Fibroblast of skin of left quadriceps (primary cell): ENCODE data around the gene ARPC1B.
"Not testable (repeated sequence)": the region's sequence is repeated elsewhere in the genome, so short reads cannot be mapped to it uniquely, and the experiment has no call there.

Source experiments
- DNase-seq, 2 experiments: peaks; one replicate each; pipeline ENCODE4 v3.0.0-alpha.2; 2013; ENCODE audit warnings: low read depth in 2 of 2

ARPC1B gene

DNA sequence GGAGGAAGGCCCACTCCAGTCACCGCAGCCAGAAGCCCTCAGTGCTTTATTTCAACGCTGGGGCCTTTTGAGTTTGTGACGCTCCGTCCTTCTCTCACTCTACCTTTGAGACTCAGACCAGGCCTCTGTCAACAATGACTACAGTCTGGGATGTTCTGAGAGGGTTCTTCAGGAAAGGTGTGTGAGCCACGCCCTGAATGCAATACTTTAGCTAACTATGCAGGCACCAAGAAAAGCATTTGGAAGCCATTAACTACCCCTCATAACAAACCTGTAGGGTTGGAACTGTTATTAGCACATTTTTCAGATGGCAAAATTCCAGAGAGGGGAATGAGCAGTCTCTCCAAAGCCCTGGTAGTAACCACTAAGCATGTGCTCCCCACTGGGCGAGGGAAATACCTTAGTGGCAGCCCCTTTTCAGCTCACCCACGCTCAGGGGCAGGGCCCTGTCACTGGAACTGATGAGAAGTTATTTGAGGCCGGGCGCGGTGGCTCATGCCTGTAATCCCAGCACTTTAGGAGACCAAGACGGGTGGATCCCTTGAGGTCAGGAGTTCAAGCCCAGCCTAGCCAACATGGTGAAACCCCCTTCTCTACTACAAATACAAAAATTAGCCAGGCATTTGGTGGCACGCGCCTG lies 5.7 kb upstream of the ARPC1B start:
- no peak for DNase-seq

- DNase-seq, result no peak
These were observed 4.7 kb upstream of the ARPC1B start for GRCh38 chr7:99369767-99370391.

- DNase-seq, result no peak
These were observed 3.1 kb upstream of the ARPC1B start for GRCh38 chr7:99371376-99371920.

DNA sequence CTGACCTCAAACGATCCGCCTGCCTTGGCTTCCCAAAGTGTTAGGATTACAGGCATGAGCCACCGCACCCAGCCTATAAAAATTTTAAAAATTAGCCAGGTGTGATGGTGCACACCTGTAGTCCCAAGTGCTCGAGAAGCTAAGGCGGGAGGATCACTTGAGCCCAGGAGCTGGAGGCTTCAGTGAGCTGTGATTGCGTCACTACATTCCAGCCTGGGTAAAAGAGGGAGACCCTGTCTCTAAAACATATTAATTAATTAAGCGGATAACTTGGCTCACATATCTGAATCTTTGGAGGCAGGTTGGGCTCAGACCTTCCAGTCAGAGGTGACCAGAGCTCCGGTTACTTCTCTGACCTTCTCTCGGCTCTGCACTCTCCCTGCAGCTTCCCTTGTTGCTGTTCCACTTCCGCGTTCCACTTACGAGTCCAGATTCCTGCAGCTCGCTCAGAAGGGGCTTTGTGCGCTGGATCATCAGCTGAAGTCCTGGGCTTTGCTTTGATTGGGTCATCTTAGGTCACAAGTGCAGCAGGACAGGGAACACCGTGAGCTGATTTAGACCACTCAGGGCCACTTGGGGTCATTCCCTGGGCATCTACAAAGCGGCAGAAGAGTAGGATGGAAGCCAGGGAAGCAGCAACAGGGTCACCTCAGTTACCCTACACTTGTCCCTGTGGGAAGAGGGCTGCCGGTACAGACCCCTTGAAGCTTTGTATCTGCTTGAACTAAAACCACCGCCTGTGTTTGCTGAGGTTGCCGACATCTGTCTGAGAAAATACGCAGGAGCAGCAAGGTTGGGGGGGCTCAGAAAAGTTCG lies 2.0 kb upstream of the ARPC1B start:
- DNase-seq, result no peak

GRCh38 chr7:99373091-99374066 lies 1.2 kb upstream of the ARPC1B start:
- DNase-seq, result no peak

- DNase-seq, result no peak
These were observed 709 bp downstream of the ARPC1B start for GRCh38 chr7:99375070-99375807.

DNA sequence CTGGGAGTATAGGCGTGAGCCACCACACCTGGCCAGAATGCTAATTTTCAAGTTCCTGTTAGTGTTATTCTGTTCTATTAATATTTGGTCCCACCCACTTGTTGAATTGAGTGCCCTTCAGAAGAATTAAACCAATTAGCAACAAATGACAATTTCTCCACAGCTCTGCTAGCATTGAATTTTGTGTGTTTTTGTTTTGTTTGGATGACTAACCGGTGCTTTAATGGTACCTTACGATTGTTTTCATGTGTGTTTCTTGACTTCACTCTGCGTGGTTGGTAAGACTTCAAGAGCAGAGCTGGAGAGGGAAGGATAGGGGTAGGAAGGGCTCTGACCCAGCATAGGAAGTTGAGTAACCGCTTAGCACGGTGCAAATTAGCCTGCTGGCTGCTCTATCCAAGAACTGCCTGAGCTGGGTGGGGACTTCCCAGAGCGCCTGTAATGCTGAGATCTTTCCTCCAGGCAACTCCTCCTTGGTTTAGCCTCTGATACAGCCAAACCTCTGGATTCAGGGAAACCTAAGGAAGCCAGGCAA lies 4.6 kb downstream of the ARPC1B start:
- peak; percentile 64 to 66 for DNase-seq

DNA sequence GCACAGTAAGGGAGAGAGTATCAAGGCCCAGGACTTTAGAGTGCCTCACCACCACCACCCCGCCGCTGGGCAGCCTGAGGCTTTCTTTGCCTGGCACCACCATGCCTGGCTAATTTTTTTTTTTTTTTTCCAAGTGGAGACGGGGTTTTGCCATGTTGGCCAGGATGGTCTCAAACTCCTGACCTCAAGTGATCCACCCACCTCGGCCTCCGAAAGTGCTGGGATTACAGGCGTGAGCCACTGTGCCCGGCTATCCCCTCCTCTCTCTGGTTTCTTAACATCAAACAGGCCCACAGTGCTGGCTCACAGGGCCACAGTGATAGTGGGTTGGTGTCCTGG lies 5.1 kb downstream of the ARPC1B start:
- not testable (repeated sequence) for DNase-seq

GRCh38 chr7:99380032-99380822 lies 5.7 kb downstream of the ARPC1B start:
- no peak for DNase-seq

- no peak for DNase-seq
These were observed 6.5 kb downstream of the ARPC1B start for GRCh38 chr7:99380823-99381663.

DNA sequence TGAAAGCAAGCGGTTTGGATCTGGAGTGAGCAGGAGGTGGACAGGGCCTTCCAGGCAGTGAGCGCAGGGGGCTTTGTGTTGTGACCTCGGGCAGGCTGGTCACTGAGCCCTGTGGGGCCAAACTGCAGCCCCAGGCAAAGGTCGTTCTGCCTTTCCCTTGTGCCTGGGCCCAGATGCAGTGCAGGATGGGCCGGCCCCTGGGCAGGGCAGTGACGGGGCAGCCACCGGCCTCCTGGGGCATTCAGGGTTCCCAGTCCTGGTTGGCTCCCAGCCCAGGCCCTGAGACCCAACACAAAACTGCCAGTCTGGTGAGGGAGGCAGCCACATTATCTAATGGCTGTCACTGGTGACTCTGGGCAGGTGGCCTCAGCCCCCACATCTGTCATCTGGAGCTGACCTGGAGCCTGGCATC lies 7.1 kb downstream of the ARPC1B start:
- DNase-seq, result no peak

DNA sequence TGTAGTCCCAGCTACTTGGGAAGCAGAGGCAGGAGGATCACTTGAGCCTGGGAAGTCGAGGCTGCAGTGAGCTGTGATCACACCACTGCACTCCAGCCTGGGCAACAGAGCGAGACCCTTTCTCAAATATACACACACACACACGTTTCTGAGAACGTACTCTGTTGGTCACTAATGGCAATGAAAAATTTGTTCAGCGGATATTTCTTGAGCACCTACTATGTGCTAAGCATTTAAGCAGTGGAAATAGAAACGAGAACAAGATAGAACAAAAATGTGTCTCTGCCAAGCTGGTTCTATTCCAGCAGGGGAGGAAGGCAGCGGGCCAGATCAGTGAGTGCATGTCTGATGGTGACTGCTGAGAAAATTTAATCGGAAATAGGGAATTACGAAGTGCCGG lies 8.7 kb downstream of the ARPC1B start:
- no peak for DNase-seq

DNA sequence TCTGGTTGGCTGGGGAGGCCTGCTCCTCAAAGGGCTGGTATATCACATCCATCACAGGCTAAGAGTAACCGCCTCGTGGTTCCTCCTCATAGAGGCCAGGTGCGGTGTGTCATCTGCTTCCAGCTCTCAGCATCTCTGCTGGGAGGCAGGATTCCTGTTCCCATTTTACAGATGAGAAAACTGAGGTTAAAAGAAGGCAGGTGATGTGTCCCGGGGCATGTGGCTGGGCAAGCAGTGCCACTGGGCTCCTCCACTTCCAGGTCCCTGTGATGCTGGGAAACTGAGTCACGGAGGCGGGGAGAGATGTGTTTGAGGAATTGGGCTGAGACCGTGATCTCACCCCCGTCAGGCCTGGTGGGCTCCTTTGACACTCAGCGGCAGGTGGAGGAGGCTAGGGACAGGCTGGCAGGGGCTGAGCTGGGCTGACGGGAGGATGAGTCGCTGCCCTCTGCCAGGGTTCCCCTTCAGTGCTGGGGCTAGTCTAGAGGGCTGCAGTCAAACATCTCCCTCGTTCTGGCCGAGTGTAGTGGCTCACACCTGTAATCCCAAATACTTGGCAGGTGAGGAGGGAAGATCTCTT lies 9.4 kb downstream of the ARPC1B start:
- no peak for DNase-seq

GRCh38 chr7:99384523-99384922 lies 10.0 kb downstream of the ARPC1B start:
- no peak for DNase-seq

GRCh38 chr7:99385564-99385963 lies 11.0 kb downstream of the ARPC1B start:
- DNase-seq, result no peak

GRCh38 chr7:99386584-99387238 lies 12.2 kb downstream of the ARPC1B start:
- DNase-seq, result no peak

- not testable (repeated sequence) for DNase-seq
These were observed 12.7 kb downstream of the ARPC1B start for GRCh38 chr7:99387239-99387635.

- DNase-seq, result no peak
These were observed 13.4 kb downstream of the ARPC1B start for GRCh38 chr7:99387912-99388311.
